ENCODE measurements around the gene KCNJ1. TPM values are rescaled to one million over a fixed set of nuclear protein-coding genes. Genes with fewer than 3 reads are reported as not detected.

Gene KCNJ1
- 0.27 TPM in 1 of 2 replicates, not detected in the other for total RNA-seq (ENCODE audit: low replicate concordance)
- long read RNA-seq: 0 reads

- Mint-ChIP-seq H3K4me1 (ENCODE audit: unreplicated experiment) (peaks cover 11% of the 10 kb centered on the region), H3K4me3 (no peak within 1 kb of the TSS), H3K36me3 (no peaks in the 10 kb centered on the region), H3K27ac (no peak within 1 kb of the TSS), H3K27me3 (peaks cover 15% of the 10 kb centered on the region), H3K9me3 (no peaks in the 10 kb centered on the region)
- TF ChIP-seq CTCF (conservative IDR thresholded peaks at IDR 0.05): no peak
- no peak for DNase-seq (ENCODE audit: extremely low spot score, unreplicated experiment)
Measured at GRCh38 chr11:128867277-128867676, at the start of gene KCNJ1. TSS of gene KCNJ1 (minus strand) at chr11:128867296. CDS start at chr11:128840243, 27,053 bp downstream.

- no peaks in the 10 kb centered on the region for H3K36me3 Mint-ChIP-seq
- no peaks in the 10 kb centered on the region for H3K9me3 Mint-ChIP-seq
- peaks cover 4% of the 10 kb centered on the region for H3K4me1 Mint-ChIP-seq (ENCODE audit: unreplicated experiment)
- DNase-seq (ENCODE audit: extremely low spot score, unreplicated experiment): no peak
- no peak overlapping the region for H3K4me3 Mint-ChIP-seq
- peaks cover 21% of the 10 kb centered on the region for H3K27me3 Mint-ChIP-seq
- H3K27ac Mint-ChIP-seq: no peak overlapping the region
- TF ChIP-seq CTCF (conservative IDR thresholded peaks at IDR 0.05): no peak
Measured at GRCh38 chr11:128916681-128917080, 49.6 kb upstream of the KCNJ1 start.

- H3K4me1 Mint-ChIP-seq (ENCODE audit: unreplicated experiment): peaks cover 4% of the 10 kb centered on the region
- H3K4me3 Mint-ChIP-seq: no peak overlapping the region
- no peaks in the 10 kb centered on the region for H3K36me3 Mint-ChIP-seq
- H3K27me3 Mint-ChIP-seq: peaks cover 17% of the 10 kb centered on the region
- no peak for TF ChIP-seq CTCF (conservative IDR thresholded peaks at IDR 0.05)
- H3K27ac Mint-ChIP-seq: no peak overlapping the region
- no peak for DNase-seq (ENCODE audit: extremely low spot score, unreplicated experiment)
- H3K9me3 Mint-ChIP-seq: no peaks in the 10 kb centered on the region
Measured at GRCh38 chr11:128916037-128916572, 49.0 kb upstream of the KCNJ1 start.

GRCh38 chr11:128915149-128915521 is 48.0 kb upstream of the KCNJ1 start:
- Mint-ChIP-seq H3K9me3 (no peaks in the 10 kb centered on the region), H3K4me3 (no peak overlapping the region), H3K4me1 (ENCODE audit: unreplicated experiment) (peaks cover 4% of the 10 kb centered on the region), H3K36me3 (no peaks in the 10 kb centered on the region), H3K27ac (no peak overlapping the region), H3K27me3 (peaks cover 11% of the 10 kb centered on the region)
- no peak for DNase-seq (ENCODE audit: extremely low spot score, unreplicated experiment)
- no peak for TF ChIP-seq CTCF (conservative IDR thresholded peaks at IDR 0.05)

GRCh38 chr11:128914216-128915148 is 47.4 kb upstream of the KCNJ1 start:
- H3K9me3 Mint-ChIP-seq: no peaks in the 10 kb centered on the region
- no peak overlapping the region for H3K27ac Mint-ChIP-seq
- no peak for DNase-seq (ENCODE audit: extremely low spot score, unreplicated experiment)
- H3K4me3 Mint-ChIP-seq: no peak overlapping the region
- peaks cover 4% of the 10 kb centered on the region for H3K4me1 Mint-ChIP-seq (ENCODE audit: unreplicated experiment)
- no peaks in the 10 kb centered on the region for H3K36me3 Mint-ChIP-seq
- peaks cover 14% of the 10 kb centered on the region for H3K27me3 Mint-ChIP-seq
- TF ChIP-seq CTCF (conservative IDR thresholded peaks at IDR 0.05): no peak

All from type B pancreatic cell (in vitro differentiated cells).